Left renal cortex interstitium (tissue), 4 donors: ENCODE measurements around the gene PIK3AP1. TPM values are rescaled to one million over a fixed set of nuclear protein-coding genes. Genes with fewer than 3 reads are reported as not detected.
"Not testable (repeated sequence)": the region's sequence is repeated elsewhere in the genome, so short reads cannot be mapped to it uniquely, and the experiment has no call there.

Experiments
- DNase-seq, 4 donors: peaks; one replicate each; pipeline ENCODE4 v3.0.0-alpha.2; 2013; ENCODE audit warnings: low read depth in 4 of 4, low spot score in 2 of 4, missing footprints in 1 of 4
- polyA plus RNA-seq, 4 donors: library from polyadenylated mRNA; unstranded; fragments of 120-200 nt; gene quantifications; one replicate each; pipeline ENCODE4 v1.2.1, GENCODE V29; 2013; ENCODE audit not compliant: insufficient read length in 4 of 4

Gene PIK3AP1
- polyA plus RNA-seq, 4 donors: 3.9 to 5.5 (median 4.6) TPM

DNA sequence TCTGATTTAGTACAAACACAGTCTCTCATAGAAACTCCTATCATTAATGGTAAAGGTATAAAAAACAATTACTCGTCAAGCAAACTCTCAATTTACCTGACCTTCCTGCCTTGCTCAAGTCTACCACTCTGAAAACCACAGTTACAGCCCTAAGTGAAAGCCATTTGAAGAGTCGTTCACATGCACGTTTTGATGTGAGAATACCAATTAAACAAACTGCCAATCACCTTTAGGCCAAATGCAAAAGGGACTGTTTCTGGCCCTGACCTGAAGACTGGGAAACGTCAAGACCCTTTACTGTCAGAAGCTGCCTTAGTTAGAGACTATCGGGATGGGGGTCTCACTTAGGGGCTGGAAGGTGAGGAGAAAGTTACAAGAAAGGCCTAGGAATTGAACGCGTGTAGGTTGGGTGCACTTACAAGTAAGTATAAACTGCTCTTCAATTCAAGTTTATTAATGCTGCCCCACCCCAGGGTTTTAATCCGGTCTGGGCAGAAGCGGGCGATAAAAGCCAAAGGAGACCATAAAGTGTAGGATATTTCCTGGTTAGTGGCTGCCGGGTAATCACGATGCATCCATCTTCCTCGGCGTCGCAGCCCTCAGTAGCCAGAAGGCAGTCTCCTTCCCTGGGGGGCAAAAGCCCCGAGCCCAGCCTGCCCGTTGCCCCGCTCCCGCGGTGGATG, 134.4 kb downstream of the PIK3AP1 start:
- DNase-seq: peak in 2 of 4 donors; percentile 1 to 21

- no peak for DNase-seq
These were observed 135.8 kb downstream of the PIK3AP1 start for GRCh38 chr10:96584474-96584873.

DNA sequence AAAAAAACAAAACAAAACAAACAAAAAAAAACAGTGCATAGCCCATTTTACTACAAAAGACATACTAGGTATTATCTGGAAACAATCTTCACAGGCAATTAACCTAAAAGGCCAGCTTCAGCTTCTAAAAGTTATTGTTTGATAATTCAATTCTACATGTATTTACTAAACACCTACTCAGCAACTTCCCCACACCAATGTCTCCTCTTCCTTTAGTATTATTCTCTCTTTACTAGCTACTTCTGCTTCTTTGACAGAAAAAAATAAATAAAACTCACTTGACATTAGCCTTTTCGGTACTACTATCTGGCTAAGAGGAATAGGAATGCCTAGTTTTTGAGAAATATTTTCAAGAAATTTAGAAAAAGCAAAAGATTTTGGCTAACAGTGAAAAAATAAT, 136.3 kb downstream of the PIK3AP1 start:
- no peak for DNase-seq

- DNase-seq: no peak
These were observed 141.2 kb downstream of the PIK3AP1 start for GRCh38 chr10:96579133-96579532.

GRCh38 chr10:96578633-96579032, 141.7 kb downstream of the PIK3AP1 start:
- DNase-seq: no peak

DNA sequence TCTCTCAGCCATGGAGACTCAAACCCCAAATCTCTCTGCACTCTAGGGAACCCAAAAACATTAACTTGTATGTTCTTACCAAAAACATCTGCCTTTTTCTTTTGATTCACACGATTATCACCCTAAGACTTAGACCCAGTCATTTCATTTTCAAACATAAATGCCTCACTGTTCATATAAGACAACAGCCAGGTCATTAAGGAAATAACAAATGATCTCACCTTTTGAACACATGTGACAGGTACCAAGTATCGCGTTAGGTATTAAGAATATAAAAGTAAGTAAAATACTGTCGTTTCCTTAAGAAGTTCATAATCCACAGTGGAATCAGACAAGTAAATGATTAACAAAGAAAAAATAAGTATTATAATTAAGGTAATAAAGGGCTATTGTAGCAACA, 142.3 kb downstream of the PIK3AP1 start:
- DNase-seq: no peak

DNA sequence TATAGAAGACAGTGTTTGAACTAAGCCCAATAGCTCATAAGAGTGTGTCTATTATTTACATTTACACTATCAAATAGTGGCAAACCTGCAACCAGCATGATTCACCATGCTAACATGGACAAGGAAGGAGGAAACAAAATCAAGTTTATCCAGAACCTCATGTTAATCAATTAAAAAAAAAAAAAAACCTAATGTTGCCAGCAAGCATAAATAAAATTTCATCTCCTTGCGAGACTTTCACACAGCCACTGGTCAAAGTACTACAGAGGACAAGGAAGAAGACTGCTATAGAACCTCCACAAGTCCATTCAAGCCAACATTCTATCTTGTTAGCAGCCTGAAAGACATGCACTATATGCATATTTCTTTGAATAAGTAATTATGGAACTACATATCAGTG, 143.2 kb downstream of the PIK3AP1 start:
- no peak for DNase-seq

GRCh38 chr10:96576277-96576980, 143.9 kb downstream of the PIK3AP1 start:
- DNase-seq: no peak

- not testable (repeated sequence) for DNase-seq
These were observed 145.8 kb downstream of the PIK3AP1 start for GRCh38 chr10:96574564-96574963.

DNA sequence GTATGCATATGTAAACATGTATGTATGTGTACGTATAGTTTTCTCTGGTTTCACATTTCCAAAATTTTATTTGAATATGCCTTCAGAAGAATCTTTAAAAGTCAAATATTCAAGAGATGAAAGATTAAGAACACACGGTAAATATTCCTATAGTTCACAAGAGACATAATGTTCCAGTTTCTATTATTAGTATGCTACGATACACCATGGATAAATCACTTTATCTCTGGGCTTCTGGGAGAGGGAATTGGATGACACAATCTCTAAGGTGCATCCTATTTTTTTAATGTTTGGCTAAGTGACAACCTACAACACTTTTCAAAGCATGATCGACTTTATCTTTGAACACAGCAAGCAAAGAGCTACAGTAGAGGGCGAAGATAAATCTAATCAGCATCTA, 147.3 kb downstream of the PIK3AP1 start:
- DNase-seq: no peak

- DNase-seq: no peak
These were observed 149.0 kb downstream of the PIK3AP1 start for GRCh38 chr10:96570983-96571964.

DNA sequence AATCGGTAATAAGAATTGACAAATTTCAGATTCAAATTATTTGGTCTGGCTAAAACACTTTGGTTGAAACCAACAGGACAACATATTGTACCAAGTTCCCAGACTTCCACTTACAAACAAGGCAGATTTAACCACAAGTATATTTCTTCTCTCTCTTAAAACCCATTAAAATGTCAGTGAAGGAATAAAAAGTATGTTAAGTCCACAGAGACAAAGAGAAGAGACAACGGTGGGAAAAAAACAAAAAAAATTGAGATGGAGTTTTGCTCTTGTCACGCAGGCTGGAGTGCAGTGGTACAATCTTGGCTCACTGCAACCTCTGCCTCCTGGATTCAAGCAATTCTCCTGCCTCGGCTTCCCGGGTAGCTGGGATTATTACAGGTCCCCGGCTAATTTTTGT, 149.8 kb downstream of the PIK3AP1 start:
- DNase-seq: no peak

DNA sequence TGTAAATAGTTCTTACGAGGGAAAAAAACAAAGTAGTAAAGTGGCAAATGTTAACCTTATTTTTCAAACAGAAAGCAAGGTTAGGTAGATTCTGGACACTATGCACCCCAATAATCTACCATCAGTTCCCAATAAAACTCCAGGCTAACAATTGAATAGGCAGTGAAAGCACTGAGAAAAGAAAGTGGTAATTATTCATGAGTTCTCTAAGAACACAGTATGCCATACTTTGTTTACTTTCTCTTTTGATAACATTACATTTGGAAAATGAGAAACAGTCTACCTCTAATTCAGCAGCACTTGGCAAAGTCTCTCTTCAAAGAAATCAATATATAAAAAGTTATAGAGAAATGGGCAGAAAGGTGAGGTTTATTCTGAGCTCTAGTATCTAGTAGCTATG, 151.9 kb downstream of the PIK3AP1 start:
- no peak for DNase-seq

- no peak for DNase-seq
These were observed 154.5 kb downstream of the PIK3AP1 start for GRCh38 chr10:96565774-96566173.

DNA sequence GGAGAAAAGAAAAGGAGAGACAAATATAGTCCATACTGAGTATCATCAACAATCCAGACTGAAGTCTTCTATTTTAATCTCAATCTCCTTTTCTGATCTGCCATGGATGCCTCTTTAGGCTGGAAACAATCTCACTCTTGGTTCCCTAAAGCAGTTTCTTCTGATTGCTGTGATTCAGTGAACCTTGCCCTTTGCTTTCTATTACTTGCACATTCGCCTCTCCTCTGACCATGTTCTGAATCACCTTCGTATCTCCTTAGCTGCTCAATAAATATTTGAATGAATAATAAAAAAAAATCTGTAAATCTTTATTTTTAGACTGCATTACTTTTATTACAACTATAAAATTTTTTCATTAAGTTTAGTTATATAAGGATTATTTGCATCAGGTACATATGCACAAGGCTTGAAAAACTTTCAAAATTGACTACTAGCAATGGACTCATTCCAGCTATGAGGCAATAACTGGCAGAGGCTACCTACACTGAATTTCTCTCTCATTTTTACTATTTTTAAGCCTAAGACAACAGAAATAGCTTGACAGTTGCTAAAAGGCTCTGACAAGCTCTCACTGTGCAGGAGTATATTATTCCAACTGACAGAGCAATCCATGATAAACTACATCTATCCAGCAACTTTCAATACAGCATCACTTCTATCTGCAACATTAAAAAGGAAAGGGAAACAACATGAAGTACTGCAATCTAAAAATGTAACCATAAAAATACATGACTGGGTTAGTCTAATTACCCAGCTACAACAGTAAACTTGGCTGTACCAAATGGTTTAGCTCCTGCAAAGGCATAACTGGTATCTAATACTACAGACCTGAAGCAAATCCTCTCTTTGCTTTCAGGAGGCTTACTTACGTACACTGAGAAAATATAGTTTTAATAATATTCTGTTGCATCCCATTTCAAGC, 159.1 kb downstream of the PIK3AP1 start:
- DNase-seq: no peak

- no peak for DNase-seq
These were observed 159.8 kb downstream of the PIK3AP1 start for GRCh38 chr10:96560489-96560888.

- DNase-seq: peak in 1 of 4 donors; percentile 8
These were observed 164.3 kb downstream of the PIK3AP1 start for GRCh38 chr10:96556003-96556402.

GRCh38 chr10:96555330-96555729, 165.0 kb downstream of the PIK3AP1 start:
- DNase-seq: no peak

GRCh38 chr10:96548589-96548988, 171.7 kb downstream of the PIK3AP1 start:
- no peak for DNase-seq

GRCh38 chr10:96545558-96545957, 174.8 kb downstream of the PIK3AP1 start:
- DNase-seq: not testable (repeated sequence)
